Ishikawa (cell line): ENCODE data around the gene ZNF839.

Source experiments
- CEBPB ChIP-seq: IDR thresholded peaks from 2 replicates; pipeline ENCODE4 v1.6.1; 2012
- CREB1 ChIP-seq: IDR thresholded peaks from 2 replicates; pipeline ENCODE4 v1.6.1; 2012; ENCODE audit warnings: low read depth
- EGR1 ChIP-seq: IDR thresholded peaks from 2 replicates; pipeline ENCODE4 v1.6.1; 2012
- EP300 ChIP-seq: IDR thresholded peaks from 2 replicates; pipeline ENCODE4 v1.6.1; 2012; ENCODE audit warnings: borderline replicate concordance
- FOXM1 ChIP-seq: IDR thresholded peaks from 2 replicates; pipeline ENCODE4 v1.6.1; 2012; ENCODE audit warnings: low read depth, borderline replicate concordance
- NFIC ChIP-seq: IDR thresholded peaks from 2 replicates; pipeline ENCODE4 v1.6.1; 2012
- RAD21 ChIP-seq: IDR thresholded peaks from 2 replicates; pipeline ENCODE4 v1.6.1; 2012; ENCODE audit warnings: low read depth
- TAF1 ChIP-seq: IDR thresholded peaks from 2 replicates; pipeline ENCODE4 v1.6.1; 2012; ENCODE audit warnings: low read depth, mild to moderate bottlenecking
- TCF12 ChIP-seq: IDR thresholded peaks from 2 replicates; pipeline ENCODE4 v1.6.1; 2012; ENCODE audit warnings: low read depth
- TEAD4 ChIP-seq: IDR thresholded peaks from 2 replicates; pipeline ENCODE4 v1.6.1; 2012
- YY1 ChIP-seq: IDR thresholded peaks from 2 replicates; pipeline ENCODE4 v1.6.1; 2012; ENCODE audit warnings: low read depth
- ZBTB7A ChIP-seq: IDR thresholded peaks from 2 replicates; pipeline ENCODE4 v1.6.1; 2012; ENCODE audit warnings: low read depth
- TF ChIP-seq, protein P1 (sequence below): IDR thresholded peaks from 2 replicates; pipeline ENCODE4 v1.6.1; 2012
- TF ChIP-seq, protein P2 (sequence below): IDR thresholded peaks from 2 replicates; pipeline ENCODE4 v1.6.1; 2012
- TF ChIP-seq, protein P3 (sequence below): IDR thresholded peaks from 2 replicates; pipeline ENCODE4 v1.6.1; 2012; ENCODE audit warnings: low read depth, mild to moderate bottlenecking

The ZNF839 gene

DNA sequence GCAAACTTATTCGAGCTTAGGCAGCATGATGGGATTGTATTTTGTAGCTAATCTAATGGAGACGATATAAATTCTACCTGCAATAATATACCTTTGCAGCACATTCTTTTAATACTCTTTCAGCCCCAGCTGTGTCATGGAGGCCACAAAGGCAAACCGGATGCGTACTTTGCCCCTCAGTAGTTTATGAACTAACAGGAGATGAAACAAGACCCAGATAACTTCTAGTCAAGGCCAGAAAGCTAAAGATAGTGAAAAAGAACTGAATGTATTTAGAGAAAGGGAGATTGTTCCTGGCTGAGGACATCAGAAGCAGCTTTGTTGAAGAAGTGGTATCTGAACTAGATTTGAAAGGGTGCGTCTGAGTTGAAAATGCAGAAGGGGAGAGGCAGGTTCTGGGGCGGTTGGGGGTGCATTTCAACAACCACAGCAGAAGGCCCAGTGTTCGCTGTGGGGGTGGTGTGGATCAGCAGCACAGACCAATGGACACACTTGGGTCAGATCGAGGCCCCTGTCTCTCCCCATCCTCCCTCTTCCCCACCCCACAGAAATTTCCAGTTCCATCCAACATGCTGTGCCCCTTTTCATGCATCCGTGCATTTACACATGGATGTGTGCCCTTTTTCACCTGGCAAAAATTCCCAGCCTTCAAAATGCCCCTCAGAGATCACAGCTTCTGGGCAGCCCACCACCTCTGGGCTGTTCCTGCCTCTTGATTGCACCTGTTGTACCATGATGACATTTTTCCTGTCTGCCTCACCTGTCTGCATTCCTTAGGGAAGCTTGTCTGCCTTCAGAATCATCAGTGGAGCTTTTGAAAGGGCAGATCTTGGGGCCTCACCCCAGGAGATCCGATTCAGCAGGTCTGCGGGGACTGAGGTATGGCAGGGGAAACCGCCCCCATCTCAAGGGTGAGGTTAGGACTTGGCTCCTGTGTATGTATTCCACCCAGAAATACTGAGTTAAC lies 2.2 kb downstream of the ZNF839 start:
- TF ChIP-seq, protein P1, sequence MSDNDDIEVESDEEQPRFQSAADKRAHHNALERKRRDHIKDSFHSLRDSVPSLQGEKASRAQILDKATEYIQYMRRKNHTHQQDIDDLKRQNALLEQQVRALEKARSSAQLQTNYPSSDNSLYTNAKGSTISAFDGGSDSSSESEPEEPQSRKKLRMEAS = no peak
- TF ChIP-seq, protein P2, sequence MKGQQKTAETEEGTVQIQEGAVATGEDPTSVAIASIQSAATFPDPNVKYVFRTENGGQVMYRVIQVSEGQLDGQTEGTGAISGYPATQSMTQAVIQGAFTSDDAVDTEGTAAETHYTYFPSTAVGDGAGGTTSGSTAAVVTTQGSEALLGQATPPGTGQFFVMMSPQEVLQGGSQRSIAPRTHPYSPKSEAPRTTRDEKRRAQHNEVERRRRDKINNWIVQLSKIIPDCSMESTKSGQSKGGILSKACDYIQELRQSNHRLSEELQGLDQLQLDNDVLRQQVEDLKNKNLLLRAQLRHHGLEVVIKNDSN = no peak
- TF ChIP-seq ZBTB7A (no peak), CREB1 (no peak), TEAD4 (no peak), NFIC (no peak), RAD21 (no peak), FOXM1 (no peak), TAF1 (no peak), CEBPB (no peak), TCF12 (no peak), EGR1 (no peak)

DNA sequence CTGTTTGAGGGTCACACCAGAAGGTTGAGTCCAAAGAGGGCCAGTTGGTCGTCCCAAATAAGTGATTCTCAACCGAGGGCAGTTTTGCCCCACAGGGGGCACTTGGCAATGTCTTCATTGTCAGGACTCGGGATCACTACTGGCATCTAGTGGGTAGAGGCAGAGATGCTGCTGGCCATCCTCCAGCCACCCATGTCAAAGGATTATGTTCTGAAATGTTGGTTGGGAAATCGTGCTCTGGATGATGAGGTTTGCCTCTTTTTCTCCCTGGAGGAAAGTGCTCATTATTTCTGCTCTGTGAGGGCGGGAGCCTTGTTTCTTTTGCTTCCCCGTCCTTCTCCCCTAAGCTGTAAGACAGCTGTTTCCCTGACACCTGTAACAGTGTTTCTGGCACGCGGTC lies 3.6 kb downstream of the ZNF839 start:
- TF ChIP-seq FOXM1 (no peak), CEBPB (no peak), EGR1 (no peak), EP300 (no peak), RAD21 (peak; percentile 45), YY1 (no peak), TEAD4 (no peak), NFIC (peak; percentile 51; the same call in 1 of the 2 replicates), CREB1 (no peak), TCF12 (no peak)
- TF ChIP-seq, protein P3, sequence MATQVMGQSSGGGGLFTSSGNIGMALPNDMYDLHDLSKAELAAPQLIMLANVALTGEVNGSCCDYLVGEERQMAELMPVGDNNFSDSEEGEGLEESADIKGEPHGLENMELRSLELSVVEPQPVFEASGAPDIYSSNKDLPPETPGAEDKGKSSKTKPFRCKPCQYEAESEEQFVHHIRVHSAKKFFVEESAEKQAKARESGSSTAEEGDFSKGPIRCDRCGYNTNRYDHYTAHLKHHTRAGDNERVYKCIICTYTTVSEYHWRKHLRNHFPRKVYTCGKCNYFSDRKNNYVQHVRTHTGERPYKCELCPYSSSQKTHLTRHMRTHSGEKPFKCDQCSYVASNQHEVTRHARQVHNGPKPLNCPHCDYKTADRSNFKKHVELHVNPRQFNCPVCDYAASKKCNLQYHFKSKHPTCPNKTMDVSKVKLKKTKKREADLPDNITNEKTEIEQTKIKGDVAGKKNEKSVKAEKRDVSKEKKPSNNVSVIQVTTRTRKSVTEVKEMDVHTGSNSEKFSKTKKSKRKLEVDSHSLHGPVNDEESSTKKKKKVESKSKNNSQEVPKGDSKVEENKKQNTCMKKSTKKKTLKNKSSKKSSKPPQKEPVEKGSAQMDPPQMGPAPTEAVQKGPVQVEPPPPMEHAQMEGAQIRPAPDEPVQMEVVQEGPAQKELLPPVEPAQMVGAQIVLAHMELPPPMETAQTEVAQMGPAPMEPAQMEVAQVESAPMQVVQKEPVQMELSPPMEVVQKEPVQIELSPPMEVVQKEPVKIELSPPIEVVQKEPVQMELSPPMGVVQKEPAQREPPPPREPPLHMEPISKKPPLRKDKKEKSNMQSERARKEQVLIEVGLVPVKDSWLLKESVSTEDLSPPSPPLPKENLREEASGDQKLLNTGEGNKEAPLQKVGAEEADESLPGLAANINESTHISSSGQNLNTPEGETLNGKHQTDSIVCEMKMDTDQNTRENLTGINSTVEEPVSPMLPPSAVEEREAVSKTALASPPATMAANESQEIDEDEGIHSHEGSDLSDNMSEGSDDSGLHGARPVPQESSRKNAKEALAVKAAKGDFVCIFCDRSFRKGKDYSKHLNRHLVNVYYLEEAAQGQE = no peak
- TF ChIP-seq, protein P1 = no peak
- TF ChIP-seq, protein P2 = no peak

DNA sequence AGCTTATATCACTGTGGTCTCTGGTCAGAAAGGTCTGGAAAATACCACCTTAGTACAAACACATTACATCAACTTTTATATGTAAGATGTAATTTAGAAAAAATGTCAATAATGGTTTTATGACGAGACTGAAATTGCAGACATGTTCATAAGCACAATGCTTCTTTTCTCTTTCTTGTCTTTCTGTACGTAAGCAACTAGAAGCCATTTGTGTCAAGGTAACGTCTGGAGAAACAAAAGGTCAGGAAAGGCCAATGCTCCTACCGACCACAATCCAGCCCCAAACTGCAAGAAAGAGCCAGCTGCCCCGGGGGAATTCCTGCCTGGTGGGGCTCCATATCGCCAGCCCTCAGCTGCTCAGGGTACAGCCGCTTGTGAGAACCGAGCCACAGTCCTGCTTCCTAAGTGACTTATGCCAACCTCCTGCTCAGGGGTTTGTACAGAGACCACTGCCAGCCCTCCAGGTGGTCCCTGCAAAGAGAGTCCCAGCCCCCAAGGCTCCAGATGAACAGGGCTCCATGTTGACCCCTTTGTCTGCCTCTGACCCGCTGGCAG lies 6.3 kb downstream of the ZNF839 start:
- TF ChIP-seq CREB1 (no peak), EGR1 (no peak), RAD21 (no peak), ZBTB7A (no peak), TEAD4 (no peak), TAF1 (no peak), FOXM1 (no peak), NFIC (no peak), CEBPB (no peak), EP300 (no peak), TCF12 (no peak), YY1 (no peak)
- TF ChIP-seq, protein P2 = no peak
- TF ChIP-seq, protein P3 = no peak
- TF ChIP-seq, protein P1 = no peak

DNA sequence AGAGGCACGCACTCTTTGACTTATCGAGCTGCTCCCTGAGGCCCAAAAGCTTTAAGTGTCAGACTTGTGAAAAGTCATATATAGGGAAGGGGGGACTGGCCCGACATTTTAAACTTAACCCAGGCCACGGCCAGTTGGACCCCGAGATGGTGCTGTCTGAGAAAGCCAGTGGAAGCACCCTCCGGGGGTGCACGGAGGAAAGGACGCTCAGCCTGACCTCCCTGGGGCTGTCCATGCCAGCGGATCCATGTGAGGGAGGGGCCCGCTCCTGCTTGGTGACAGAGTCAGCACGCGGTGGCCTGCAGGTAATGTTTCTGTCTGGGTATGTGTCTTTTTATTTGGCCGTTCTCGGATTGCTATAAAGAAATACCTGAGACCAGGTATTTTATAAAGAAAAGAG lies 7.0 kb downstream of the ZNF839 start:
- TF ChIP-seq TAF1 = no peak
- TF ChIP-seq CREB1 = no peak

DNA sequence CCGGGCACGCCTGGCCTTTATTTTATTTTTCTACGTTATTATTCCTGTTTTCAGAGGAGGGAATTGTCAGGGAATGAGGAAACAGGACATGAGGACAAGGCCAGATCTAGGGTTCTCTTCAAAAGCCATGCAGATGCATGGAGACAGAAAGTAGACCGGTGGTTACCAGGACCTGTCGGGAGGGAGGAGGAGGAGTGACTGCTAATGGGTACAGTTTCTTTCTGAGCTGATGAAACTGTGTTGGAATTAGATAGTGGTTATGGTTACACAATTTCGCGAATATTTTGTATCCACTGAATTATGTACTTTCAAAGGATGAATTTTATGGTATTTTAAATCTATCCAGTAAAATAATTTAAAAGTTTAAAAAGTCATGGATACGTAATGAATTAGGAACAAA lies 11.3 kb downstream of the ZNF839 start:
- TF ChIP-seq CEBPB = no peak
- no peak for TF ChIP-seq NFIC
- TF ChIP-seq TAF1 = no peak
- TF ChIP-seq RAD21 = no peak
- TF ChIP-seq YY1 = no peak
- TF ChIP-seq, protein P3 = no peak
- TF ChIP-seq FOXM1 = no peak
- TF ChIP-seq, protein P2 = no peak
